GM19455 (cell line): ENCODE data around the gene GSPT1.

Source experiments
- ATAC-seq: cut with Tn5 transposase; IDR thresholded peaks from one replicate; pipeline ENCODE4 v1.9.1; 2021; ENCODE audit not compliant: unreplicated experiment

Gene GSPT1

GRCh38 chr16:11913425-11914079 lies 2.2 kb downstream of the GSPT1 start:
- ATAC-seq: no peak

GRCh38 chr16:11909653-11910545 lies 5.9 kb downstream of the GSPT1 start:
- no peak for ATAC-seq

DNA sequence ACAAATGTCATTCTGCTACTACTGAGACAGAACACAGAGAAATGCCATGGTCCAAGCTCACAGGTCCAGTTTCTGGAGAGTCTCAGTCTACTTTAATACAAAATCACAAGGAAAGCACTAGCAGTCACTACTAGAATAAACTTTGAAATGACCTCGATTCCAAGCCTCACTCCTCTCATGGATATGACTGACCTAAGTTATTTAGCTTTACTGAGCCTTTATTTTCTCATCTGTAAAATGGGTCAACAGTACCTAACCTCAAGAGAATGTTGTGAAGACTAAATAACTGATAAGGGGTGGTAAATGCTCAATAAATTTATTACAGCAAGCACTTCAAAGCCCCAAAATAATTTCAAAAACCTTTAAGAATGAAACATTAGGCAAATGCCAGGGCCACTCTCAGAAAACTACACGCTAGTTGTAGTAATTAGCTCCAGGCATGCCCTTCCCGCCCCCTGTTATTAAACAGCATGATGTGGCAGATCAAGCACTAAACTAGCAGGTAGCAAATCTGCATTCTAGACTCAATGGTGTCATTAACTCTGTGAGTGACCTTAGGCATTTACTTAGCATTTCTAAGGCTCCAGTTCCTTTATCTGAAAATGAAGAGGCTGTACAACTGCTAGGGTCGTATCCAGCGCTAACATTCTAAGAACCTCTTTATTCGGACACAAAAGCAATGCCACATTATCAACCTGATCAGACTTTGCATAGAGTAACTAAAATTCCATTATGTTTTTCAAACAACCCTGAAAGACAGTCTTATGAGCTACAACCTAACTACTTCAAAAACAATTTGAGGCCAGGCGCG lies 8.4 kb downstream of the GSPT1 start:
- no peak for ATAC-seq

- no peak for ATAC-seq
Measured at GRCh38 chr16:11903906-11904305, 11.8 kb downstream of the GSPT1 start.

- no peak for ATAC-seq
Measured at GRCh38 chr16:11901091-11901490, 14.7 kb downstream of the GSPT1 start.

DNA sequence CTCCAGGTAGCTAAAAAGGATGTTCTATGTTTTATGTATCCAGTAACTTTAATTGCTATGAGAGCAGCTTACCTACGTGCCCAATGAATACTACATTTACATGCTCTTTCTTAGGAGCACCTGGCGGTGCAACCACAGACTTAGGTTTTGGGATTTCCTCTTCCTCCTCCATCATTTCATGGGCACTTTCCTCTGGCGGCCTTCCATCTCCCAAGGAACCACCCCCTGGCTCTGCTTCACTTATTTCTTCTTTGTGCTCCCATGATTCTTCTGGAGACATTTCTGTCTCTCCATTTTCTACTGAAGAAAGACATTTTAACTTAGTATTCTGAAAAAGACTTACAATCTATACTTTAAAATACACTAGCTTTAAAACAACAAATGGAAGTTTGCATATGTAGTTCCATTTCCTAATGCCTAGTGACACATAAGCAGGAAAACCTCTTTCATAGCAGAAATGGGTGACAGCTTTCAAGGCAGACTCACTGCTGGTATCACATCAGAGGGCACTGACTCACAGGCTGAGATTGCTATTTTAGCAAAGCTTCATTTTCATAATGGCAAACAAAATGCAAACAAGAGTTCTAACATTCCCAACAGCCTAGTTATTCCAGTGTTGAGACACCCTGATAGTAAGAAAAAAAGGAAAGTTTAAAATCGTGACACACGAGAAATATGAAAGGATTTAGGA lies 19.1 kb downstream of the GSPT1 start:
- no peak for ATAC-seq

- no peak for ATAC-seq
Measured at GRCh38 chr16:11893571-11893970, 22.2 kb downstream of the GSPT1 start.

DNA sequence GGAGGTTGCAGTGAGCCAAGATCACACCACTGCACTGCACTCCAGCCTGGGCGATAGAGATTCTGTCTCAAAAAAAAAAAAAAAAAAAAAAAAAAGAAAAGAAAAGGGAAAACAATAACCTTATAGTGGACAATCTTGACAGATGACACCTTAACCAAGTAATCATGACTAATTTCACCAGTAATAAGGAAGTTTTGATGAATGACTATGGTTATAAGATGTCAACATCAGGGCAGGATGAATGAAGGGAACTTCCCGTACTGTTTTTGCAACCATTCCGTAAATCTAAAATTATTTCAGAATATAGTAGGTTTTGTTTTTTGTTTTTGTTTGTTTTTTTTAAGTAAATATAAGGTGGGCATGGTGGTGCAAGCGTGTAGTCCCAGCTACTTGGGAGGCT lies 23.0 kb downstream of the GSPT1 start:
- no peak for ATAC-seq

- no peak for ATAC-seq
Measured at GRCh38 chr16:11890231-11890965, 25.4 kb downstream of the GSPT1 start.

- no peak for ATAC-seq
Measured at GRCh38 chr16:11886881-11887280, 28.9 kb downstream of the GSPT1 start.

DNA sequence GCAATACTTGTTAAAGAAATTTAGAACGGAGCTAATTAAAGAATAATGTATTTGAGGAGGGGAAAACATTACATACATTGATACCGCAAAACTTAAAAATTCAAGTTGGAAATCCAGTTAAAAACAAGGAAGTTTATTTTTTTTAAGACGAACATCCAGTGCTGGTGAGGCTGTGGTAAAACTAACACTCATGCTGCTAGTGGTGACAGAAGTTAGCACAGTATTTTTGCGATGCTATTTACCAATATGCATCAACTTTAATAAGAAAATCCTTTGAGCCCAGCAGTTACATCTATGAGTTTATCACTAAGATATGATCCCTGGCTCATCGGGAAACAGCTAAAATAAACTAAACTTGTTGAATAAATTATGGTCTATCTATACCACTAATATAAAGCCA lies 31.7 kb downstream of the GSPT1 start:
- no peak for ATAC-seq

GRCh38 chr16:11880007-11880406 lies 35.7 kb downstream of the GSPT1 start:
- ATAC-seq: no peak

GRCh38 chr16:11877374-11877773 lies 38.4 kb downstream of the GSPT1 start:
- no peak for ATAC-seq

DNA sequence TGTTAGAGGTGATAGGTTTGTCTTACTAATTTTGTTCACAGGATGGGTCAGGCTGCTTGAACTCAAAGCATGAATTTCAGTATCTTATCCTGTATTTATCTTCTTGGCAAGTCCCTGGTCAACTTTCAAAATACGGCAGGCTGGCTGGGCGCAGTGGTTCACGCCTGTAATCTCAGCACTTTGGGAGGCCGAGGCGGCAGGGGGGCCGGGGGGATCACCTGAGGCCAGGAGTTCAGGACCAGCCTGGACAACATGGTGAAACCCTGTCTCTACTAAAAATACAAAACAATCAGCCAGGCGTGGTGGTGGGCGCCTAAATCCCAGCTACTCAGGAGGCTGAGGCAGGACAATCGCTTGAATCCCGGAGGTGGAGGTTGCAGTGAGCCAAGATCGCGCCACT lies 39.5 kb downstream of the GSPT1 start:
- no peak for ATAC-seq

DNA sequence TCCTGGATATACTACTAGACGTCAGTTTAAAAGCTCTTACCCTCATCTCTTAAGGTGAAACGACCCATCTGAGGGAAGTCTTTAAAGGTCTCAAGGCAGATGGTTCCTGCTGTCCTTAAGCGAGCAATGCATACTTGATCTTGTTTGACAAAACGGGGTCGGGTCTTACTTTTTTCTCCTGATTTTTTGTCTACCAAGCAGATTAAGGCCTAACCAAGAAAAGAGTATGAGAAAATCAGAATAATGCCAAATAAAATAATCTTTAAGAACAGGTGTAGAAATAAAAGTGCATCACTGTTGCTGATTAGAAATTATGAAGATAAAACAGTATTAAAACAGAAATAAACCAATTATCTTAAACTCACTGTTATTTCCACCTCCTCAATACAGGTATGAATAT lies 40.0 kb downstream of the GSPT1 start:
- no peak for ATAC-seq

- no peak for ATAC-seq
Measured at GRCh38 chr16:11871193-11871592, 44.6 kb downstream of the GSPT1 start.

GRCh38 chr16:11870399-11870798 lies 45.4 kb downstream of the GSPT1 start:
- ATAC-seq: no peak

GRCh38 chr16:11869353-11870228 lies 46.2 kb downstream of the GSPT1 start:
- no peak for ATAC-seq

DNA sequence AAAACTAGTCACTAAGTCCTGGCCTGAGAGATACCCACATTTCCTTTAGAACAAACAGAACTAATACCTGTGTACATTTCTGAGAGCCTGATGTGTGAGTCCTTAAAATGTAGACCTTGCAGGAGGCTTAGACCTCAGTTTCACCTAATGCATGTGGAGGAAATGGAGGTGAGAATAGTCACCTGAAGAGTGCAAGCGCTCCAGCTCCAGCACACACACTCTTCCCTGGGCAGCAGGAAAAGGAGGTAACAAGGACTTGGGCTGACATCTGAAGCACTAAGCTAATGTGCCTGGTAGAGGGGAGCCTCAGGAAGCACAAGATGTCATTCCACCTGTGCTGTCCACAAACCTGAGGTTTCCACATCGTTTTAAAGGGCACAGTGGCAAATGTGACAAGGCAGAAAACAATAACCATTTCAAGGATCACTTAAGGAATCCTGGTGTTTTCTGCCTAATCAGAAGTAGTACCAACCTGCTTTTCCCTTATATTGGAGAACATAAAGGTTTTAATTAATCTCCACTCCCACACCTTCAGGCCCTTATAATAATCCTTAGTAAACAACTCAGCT lies 47.3 kb downstream of the GSPT1 start:
- no peak for ATAC-seq
